Heart left ventricle (tissue), 16 donors: ENCODE data around the gene PTPRN2. TPM values are rescaled to one million over a fixed set of nuclear protein-coding genes. Genes with fewer than 3 reads are reported as not detected.
A peak's percentile ranks its signal among the peaks of the same experiment; 100 is the strongest.
"Not testable (repeated sequence)": the region's sequence is repeated elsewhere in the genome, so short reads cannot be mapped to it uniquely, and the experiment has no call there.

Experiments used
- ATAC-seq, 4 donors: fragments of 200-7000 bp; cut with Tn5 transposase; one replicate each; pipeline ENCODE4 v1.9.1; 2020 to 2022; ENCODE audit warnings: moderate library complexity in 4 of 4, mild to moderate bottlenecking in 3 of 4, moderate number of reproducible peaks in 1 of 4
- DNase-seq, 5 donors: peaks; one replicate each; pipeline ENCODE4 v3.0.0-alpha.2; 2020
- H3K27ac ChIP-seq, 12 donors: fragments of 200-600 bp; sonication (generic) in 4 of 12; one replicate each; pipeline versions ENCODE4 v1.5.0 to v1.8.0; 2016 to 2022; ENCODE audit warnings: mild to moderate bottlenecking in 2 of 12
- H3K27me3 ChIP-seq, 9 donors: fragments of 200-600 bp; sonication (generic) in 2 of 9; one replicate each; pipeline versions ENCODE4 v1.5.1 to v1.8.0; 2016 to 2022; ENCODE audit warnings: mild to moderate bottlenecking in 3 of 9
- H3K36me3 ChIP-seq, 9 donors: fragments of 200-600 bp; sonication (generic) in 2 of 9; one replicate each; pipeline versions ENCODE4 v1.5.0 to v1.8.0; 2018 to 2022; ENCODE audit warnings: mild to moderate bottlenecking in 2 of 9
- H3K4me1 ChIP-seq, 12 donors: fragments of 200-600 bp; sonication (generic) in 4 of 12; one replicate each; pipeline versions ENCODE4 v1.5.0 to v1.8.0; 2016 to 2022; ENCODE audit warnings: mild to moderate bottlenecking in 3 of 12
- H3K4me3 ChIP-seq, 12 donors: fragments of 200-600 bp; sonication (generic) in 4 of 12; one replicate each; pipeline versions ENCODE4 v1.5.0 to v1.8.0; 2017 to 2022; ENCODE audit warnings: mild to moderate bottlenecking in 9 of 12, moderate library complexity in 4 of 12
- H3K9me3 ChIP-seq, 12 donors: fragments of 200-600 bp; sonication (generic) in 4 of 12; one replicate each; pipeline versions ENCODE4 v1.5.0 to v1.8.0; 2016 to 2022; ENCODE audit warnings: mild to moderate bottlenecking in 1 of 12
- CTCF ChIP-seq, 12 donors: fragments of 200-600 bp; sonication (generic) in 4 of 12; IDR thresholded peaks; one replicate each; pipeline versions ENCODE4 v1.5.0 to v1.8.0; 2018 to 2022; ENCODE audit warnings: antibody characterized with exemption in 12 of 12, mild to moderate bottlenecking in 5 of 12
- POLR2A ChIP-seq, 2 donors: fragments of 450-650 bp; IDR thresholded peaks; one replicate each; pipeline ENCODE4 v1.6.1; 2017; ENCODE audit warnings: antibody characterized with exemption in 2 of 2, mild to moderate bottlenecking in 2 of 2, moderate library complexity in 2 of 2
- WGBS, 4 donors: extraction: QIAGEN DNeasy Blood & Tissue Kit in 2 of 4; methylation state at CpG; one replicate each; pipeline versions ENCODE4 v1.1.5 to v1.1.7; 2013 to 2018; 5-methylcytosine and 5-hydroxymethylcytosine counted together
- intact Hi-C, 10 donors: fragments of 100-400 bp; cut with DNase I; formaldehyde crosslinking; loops; one replicate each; pipeline versions ENCODE4 v1.11.1 to v1.14.2; 2022
- polyA plus RNA-seq, 2 donors: library from polyadenylated mRNA; stranded (reverse); fragments of 200-250 nt; gene quantifications; one replicate each; pipeline ENCODE4 v1.2.3, GENCODE V29; 2013
- total RNA-seq, 9 donors: library from RNA; depleted of rRNA in 2 of 9; stranded (reverse); fragments of >200 nt in 2 of 9; fragmentation: NEBNext Ultra II Directional in 3 of 9; extraction: Animal tissue kit (Norgen Biotek cat#: 25700) in 3 of 9; gene quantifications; one replicate each; pipeline versions ENCODE4 v1.1.0 to v1.2.4, GENCODE V29; 2016 to 2023
- donor health status: ischemic (EF 13 %, LVEDD 7.1; RV severe dilation, severe dysfunction).
- donor health status: healthy with polysubstance abuse.
- donor health status: DM: no; HTN: yes; CAD: no.
- donor health status: DM: no; HTN: no; CAD: no.
- donor health status: ischemic (EF 25% LVEDD 6.9; RV normal size, moderate dysfunction).
- donor health status: ischemic (EF 25% LVEDD 5.7; RV mildly dilated, moderate dysfunction).
- donor health status: healthy.
- donor health status: DM: yes; HTN: yes; CAD: no.
- donor health status: ischemic (EF 35%, LVEDD 5.7; RV mildly dilated, moderate dysfunction).
- donor health status: nonischemic (EF 11% LVEDD 7.7; RV severe dilation, severe dysfunction).
- donor health status: DM: yes; HTN: yes; CAD: no.
- donor health status: PGD.
- donor health status: ischemic (EF 29% LVEDD 5.4; RV normal size, mild dysfunction).
- donor health status: nonischemic (EF 23%, LVEDD 6.1; RV moderate dilation, normal function).

The PTPRN2 gene
- total and polyA plus RNA-seq, 11 donors = 0.61 to 2.3 (median 1.3) TPM

GRCh38 chr7:158037211-158037610 is 550.4 kb downstream of the PTPRN2 start:
- no peak for ATAC-seq
- 88 to 93% (median 90%) methylated on average over 7 of the region's 7 CpGs for WGBS, 4 donors
- peak in 1 of 5 donors; percentile 1 for DNase-seq
- TF ChIP-seq CTCF (IDR thresholded peaks at IDR 0.05) (no peak), POLR2A (IDR thresholded peaks at IDR 0.05) (no peak)
- Histone ChIP-seq H3K27me3 (peaks cover 0 to 9% (median 0%) of the 10 kb centered on the region in 9 donors), H3K9me3 (peaks cover 0 to 27% (median 15%) of the 10 kb centered on the region in 12 donors), H3K4me1 (no peaks in the 10 kb centered on the region), H3K36me3 (no peaks in the 10 kb centered on the region), H3K4me3 (no peak overlapping the region), H3K27ac (no peak overlapping the region)
- intact Hi-C loops = no loop called here

GRCh38 chr7:158035343-158035742 is 552.3 kb downstream of the PTPRN2 start:
- intact Hi-C loops = no loop called here
- H3K4me1 ChIP-seq = no peaks in the 10 kb centered on the region
- H3K27me3 ChIP-seq = peaks cover 0 to 9% (median 0%) of the 10 kb centered on the region in 9 donors
- ATAC-seq (no peak), DNase-seq (no peak)
- H3K27ac ChIP-seq = no peak overlapping the region
- peaks cover 0 to 25% (median 15%) of the 10 kb centered on the region in 12 donors for H3K9me3 ChIP-seq
- H3K4me3 ChIP-seq = no peak overlapping the region
- H3K36me3 ChIP-seq = no peaks in the 10 kb centered on the region
- TF ChIP-seq POLR2A (IDR thresholded peaks at IDR 0.05) = no peak
- no peak for TF ChIP-seq CTCF (IDR thresholded peaks at IDR 0.05)
- WGBS, 4 donors = 69 to 82% (median 80%) methylated on average over 4 of the region's 4 CpGs

- ATAC-seq (no peak), DNase-seq (peak in 1 of 5 donors; percentile 2)
- intact Hi-C loops = no loop called here
- Histone ChIP-seq H3K27ac (no peak overlapping the region), H3K4me1 (no peaks in the 10 kb centered on the region), H3K36me3 (no peaks in the 10 kb centered on the region), H3K9me3 (peaks cover 0 to 18% (median 10%) of the 10 kb centered on the region in 12 donors), H3K27me3 (peaks cover 0 to 10% (median 0%) of the 10 kb centered on the region in 9 donors), H3K4me3 (no peak overlapping the region)
- TF ChIP-seq CTCF (IDR thresholded peaks at IDR 0.05) (no peak), POLR2A (IDR thresholded peaks at IDR 0.05) (no peak)
- 50 to 84% (median 71%) methylated on average over 1 to 3 of the region's 3 CpGs for WGBS, 4 donors
Measured at GRCh38 chr7:158034571-158034970, 553.1 kb downstream of the PTPRN2 start.

- WGBS, 4 donors = 86 to 90% (median 90%) methylated on average over 5 to 6 of the region's 6 CpGs
- not testable (repeated sequence) for ATAC-seq
Measured at GRCh38 chr7:158033925-158034324, 553.7 kb downstream of the PTPRN2 start.

GRCh38 chr7:158033196-158033595 is 554.4 kb downstream of the PTPRN2 start:
- Histone ChIP-seq H3K36me3 (no peaks in the 10 kb centered on the region), H3K4me3 (no peak overlapping the region), H3K9me3 (peaks cover 0 to 7% (median 0%) of the 10 kb centered on the region in 12 donors), H3K27ac (no peak overlapping the region), H3K4me1 (no peaks in the 10 kb centered on the region), H3K27me3 (peaks cover 0 to 23% (median 0%) of the 10 kb centered on the region in 9 donors)
- 76 to 83% (median 80%) methylated on average over 8 of the region's 8 CpGs for WGBS, 4 donors
- TF ChIP-seq CTCF (IDR thresholded peaks at IDR 0.05) = no peak
- no peak for TF ChIP-seq POLR2A (IDR thresholded peaks at IDR 0.05)
- DNase-seq (no peak), ATAC-seq (no peak)
- intact Hi-C loops = no loop called here

More at GRCh38 chr7:158033925-158034324, 553.7 kb downstream of the PTPRN2 start:
- H3K27ac ChIP-seq, intact Hi-C loops, H3K4me3 ChIP-seq, DNase-seq, H3K36me3 ChIP-seq, H3K4me1 ChIP-seq: not testable (repeated sequence)
- Histone ChIP-seq H3K9me3 (peaks cover 0 to 11% (median 3%) of the 10 kb centered on the region in 12 donors), H3K27me3 (peaks cover 0 to 16% (median 0%) of the 10 kb centered on the region in 9 donors)
